HG02973 (cell line): Measurements from ENCODE around the gene PTPRM.

ENCODE experiments used
- ATAC-seq: cut with Tn5 transposase; IDR thresholded peaks from one replicate; pipeline ENCODE4 v1.9.1; 2021; ENCODE audit warnings: moderate library complexity; ENCODE audit not compliant: unreplicated experiment

Gene PTPRM

GRCh38 chr18:8081267-8081666, 514.2 kb downstream of the PTPRM start:
- ATAC-seq, result no peak

DNA sequence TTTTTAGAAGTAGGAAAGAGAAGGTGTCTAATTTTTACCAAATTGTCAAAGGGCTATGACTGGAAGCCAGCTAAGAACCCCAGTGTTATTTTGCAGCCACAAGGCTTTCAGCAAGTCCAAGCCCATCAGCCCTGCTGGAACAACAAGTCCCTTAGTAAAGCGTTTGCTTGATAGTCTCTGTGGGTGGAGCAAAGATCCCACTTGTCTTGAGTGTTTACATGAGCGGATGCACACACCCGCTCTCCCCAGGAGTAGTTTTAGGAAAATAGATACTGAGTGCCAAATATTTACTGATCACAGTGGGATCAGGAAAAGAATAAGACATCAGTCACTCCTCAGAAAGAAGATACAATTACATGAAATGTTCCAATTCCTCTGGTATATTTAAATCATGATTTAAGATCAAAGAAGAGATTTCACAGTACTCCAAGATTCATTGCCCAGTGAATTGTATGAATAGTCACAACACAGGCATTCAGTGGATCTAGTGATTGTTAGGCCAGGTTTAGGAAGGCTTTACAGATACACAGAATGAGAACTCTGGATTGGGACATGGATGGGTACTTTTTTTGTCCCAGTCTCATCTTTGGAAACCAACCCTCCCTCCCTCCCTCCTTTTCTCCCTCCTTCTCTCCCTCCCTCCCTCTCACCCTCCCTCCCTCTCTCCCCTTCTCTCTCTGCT, 514.9 kb downstream of the PTPRM start:
- no peak for ATAC-seq

DNA sequence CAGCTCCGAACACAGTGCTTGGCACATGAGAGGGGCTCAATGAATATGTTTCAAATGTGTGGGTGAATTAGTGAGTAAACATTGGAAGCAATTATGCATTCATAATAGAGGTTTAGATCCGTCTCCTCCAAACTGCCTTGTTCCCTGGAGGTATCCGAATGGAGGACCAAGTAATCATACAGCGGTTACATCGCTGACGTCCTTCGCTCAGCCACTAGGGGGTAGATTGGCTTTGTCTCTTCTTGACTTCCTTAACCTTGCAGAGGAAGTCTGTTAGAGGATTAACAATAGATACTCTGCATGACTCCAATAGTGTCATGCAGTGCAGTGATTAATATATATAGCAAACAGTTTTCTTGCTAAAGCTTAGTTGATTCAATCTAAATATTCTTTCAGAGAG, 517.0 kb downstream of the PTPRM start:
- ATAC-seq, result no peak

DNA sequence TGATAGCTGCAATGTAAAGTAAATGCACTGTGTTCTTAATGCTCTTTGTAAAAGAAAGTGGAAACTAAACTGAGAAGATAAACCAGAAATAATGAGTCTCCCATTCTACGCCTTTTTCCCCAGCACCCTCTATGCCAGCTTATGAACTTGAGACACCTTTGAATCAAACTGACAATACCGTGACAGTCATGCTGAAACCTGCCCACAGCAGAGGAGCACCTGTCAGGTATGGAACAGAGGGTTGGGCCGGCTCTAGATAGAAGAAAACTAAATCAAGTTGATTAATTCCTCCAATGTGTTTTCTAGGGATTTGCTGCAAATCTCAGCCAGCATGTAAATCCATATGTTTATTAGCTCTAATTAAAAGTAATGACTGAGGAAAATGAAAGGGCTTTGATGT, 521.5 kb downstream of the PTPRM start:
- no peak for ATAC-seq

GRCh38 chr18:8091035-8091434, 523.9 kb downstream of the PTPRM start:
- ATAC-seq, result no peak

DNA sequence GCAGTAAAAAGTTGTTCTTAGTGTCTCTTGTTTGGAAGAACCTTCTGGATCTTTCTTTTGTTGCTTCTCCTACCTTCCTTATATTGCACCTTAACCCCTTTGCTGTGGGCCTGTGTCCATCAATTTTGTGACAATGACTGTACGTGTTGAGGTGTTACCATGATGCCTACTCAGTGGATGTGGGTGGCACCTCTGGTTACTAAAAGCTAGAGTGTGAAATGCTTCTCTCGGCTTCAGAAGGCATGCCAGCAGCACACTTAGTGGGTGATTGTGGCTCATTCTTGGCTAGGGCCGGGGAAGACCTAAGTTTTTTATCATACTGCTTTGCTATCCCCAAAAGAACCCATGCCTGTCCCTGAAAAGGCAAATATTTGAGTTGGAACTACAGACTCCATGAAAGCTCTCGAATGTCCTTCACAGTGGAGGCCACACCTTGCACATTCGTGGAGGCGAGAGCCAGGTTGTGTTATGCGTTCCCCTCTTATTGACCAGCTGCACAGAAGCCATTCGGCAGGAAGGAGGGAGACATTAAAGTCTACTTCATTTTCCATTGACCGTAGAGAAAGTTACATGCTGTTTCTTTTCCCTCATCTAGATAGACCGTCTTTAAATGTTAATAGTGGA, 528.9 kb downstream of the PTPRM start:
- no peak for ATAC-seq

GRCh38 chr18:8097399-8097798, 530.3 kb downstream of the PTPRM start:
- no peak for ATAC-seq

DNA sequence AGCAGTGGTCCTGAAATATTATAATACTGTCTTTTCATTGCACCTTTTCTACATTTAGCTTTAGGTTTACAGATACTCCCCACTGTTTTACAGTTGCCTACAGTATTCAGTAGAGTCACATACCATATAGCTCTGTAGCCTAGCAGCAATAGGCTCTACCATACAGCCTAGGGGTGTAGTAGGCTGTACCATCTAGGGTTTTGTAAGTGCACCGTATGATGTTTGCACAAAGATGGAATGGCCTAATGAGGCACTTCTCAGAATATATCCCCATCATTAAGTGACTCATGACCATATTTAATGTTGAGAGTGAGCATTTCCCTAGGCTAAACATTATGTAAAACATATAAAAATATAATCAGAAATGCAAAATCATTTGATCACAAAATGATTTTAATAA, 530.8 kb downstream of the PTPRM start:
- no peak for ATAC-seq

- ATAC-seq, result no peak
Observed at GRCh38 chr18:8106603-8107002, 539.5 kb downstream of the PTPRM start.

DNA sequence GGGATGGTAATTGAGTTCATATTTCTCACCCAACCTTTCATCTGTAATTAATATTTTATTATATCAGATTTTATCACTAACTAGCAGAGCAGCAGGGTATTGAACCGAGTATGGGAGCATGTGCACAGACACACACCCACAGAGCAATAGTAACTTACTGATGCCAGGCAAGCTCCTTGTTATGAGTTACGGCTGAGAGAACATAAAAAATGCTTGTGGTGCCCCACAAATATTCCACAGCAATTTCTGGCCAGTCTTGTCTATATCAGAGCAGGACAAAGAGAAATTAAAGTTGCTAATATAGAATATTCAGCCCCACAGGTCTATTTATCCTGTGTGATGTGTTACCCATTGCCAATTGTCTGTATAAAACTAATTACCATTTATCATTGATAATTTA, 540.3 kb downstream of the PTPRM start:
- no peak for ATAC-seq

GRCh38 chr18:8114480-8114879, 547.4 kb downstream of the PTPRM start:
- no peak for ATAC-seq

- ATAC-seq, result no peak
Observed at GRCh38 chr18:8116341-8117005, 549.4 kb downstream of the PTPRM start.

DNA sequence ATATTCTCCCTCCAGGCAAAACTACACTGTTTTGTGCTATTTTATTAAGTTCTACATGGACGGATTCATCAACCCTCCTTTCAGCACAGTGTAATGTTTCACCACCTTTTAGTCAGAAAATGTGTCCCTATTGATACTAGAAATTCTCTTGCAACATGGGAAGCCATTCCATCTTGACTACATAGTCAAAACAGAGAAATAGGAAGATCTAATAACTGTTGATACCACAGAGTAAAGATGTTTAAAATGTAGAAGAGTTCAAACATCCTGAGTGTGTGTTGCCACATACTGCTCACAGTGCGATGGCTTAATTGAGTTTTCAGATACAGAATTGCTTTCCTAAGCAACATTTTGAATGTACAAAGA, 549.9 kb downstream of the PTPRM start:
- no peak for ATAC-seq

- no peak for ATAC-seq
Observed at GRCh38 chr18:8121101-8121500, 554.0 kb downstream of the PTPRM start.

GRCh38 chr18:8121942-8122480, 554.9 kb downstream of the PTPRM start:
- ATAC-seq, result no peak

DNA sequence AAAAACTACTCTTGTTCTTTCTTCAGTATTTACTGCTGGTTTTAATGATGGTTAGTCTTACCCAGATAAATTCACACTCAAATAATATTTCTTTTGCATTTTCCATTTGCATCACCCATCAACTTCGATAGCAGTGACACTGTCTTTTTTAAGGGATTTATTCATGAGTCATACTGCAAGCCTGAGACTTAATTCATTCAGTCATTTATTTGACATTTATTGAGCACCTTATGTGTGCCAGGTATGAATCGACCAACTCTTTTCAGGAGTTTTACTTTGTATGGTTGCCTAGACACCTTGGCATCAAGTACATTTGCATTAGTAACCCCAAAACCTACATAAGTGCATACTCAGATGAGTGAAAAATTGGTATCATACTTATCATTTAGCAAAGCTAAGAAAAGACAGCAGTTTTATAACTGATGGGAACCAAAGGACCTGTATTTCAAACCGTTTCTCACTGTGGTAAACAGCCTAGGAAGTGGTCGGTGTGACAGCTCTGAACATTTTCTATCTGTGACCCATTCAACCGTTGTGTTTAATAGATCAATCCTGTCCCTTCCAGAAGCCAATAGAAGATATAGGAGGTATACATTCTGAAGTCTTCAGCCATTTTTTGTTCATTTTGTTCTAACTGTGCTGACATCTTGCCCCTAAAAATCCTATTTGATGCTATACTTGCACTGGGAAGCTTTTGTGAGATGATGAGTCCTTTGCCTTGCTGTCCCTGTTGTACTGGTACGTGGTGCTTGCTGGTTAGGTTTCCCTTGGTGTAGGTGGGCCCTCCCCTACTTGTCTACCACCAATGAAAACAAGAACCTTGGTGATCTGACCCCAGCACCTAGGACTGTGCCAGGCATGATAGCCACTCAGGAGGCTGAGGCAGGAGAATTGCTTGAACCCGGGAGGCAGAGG, 557.4 kb downstream of the PTPRM start:
- no peak for ATAC-seq

DNA sequence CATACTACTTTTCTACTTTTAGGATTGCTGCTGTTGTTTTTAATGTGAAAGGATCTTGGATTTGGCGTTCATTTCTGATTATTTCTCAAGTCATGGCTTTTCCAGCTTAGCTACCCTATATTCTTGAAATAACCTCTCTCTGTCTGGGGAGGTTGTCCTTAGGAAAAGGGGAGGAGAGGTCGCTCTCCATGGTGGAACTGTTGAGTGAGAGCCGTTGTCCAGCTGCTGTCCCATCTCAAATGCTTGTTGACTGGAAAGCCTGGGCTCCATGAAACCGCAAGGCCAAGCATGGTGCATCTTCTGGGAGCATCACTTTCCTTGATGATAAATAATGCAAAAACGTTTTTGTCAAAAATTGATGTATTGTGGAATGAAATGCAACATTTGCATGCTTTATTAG, 563.0 kb downstream of the PTPRM start:
- ATAC-seq, result no peak

GRCh38 chr18:8133032-8133431, 565.9 kb downstream of the PTPRM start:
- no peak for ATAC-seq

- no peak for ATAC-seq
Observed at GRCh38 chr18:8133888-8134287, 566.8 kb downstream of the PTPRM start.

GRCh38 chr18:8139127-8139527, 572.0 kb downstream of the PTPRM start:
- no peak for ATAC-seq

GRCh38 chr18:8139891-8140406, 572.8 kb downstream of the PTPRM start:
- no peak for ATAC-seq
